Stimulated activated CD8-positive, alpha-beta memory T cell treated with anti-CD3 and anti-CD28 coated beads, Interleukin-7, amount 100 ng/mL, for 4 hours (primary cell): Measurements from ENCODE around the gene FMN1.

Experiments
- DNase-seq, 2 donors: peaks; one replicate each; pipeline ENCODE4 v3.0.0-alpha.2; 2020; ENCODE audit warnings: low read depth in 2 of 2

The FMN1 gene

GRCh38 chr15:33059184-33059583 lies 135.3 kb downstream of the FMN1 start:
- no peak for DNase-seq

- no peak for DNase-seq
Measured at GRCh38 chr15:33057845-33058244, 136.7 kb downstream of the FMN1 start.

GRCh38 chr15:33055962-33056361 lies 138.6 kb downstream of the FMN1 start:
- no peak for DNase-seq

- no peak for DNase-seq
Measured at GRCh38 chr15:33051528-33051927, 143.0 kb downstream of the FMN1 start.

GRCh38 chr15:33048255-33048654 lies 146.3 kb downstream of the FMN1 start:
- DNase-seq, result no peak

- DNase-seq, result no peak
Measured at GRCh38 chr15:33047077-33047476, 147.4 kb downstream of the FMN1 start.

- DNase-seq, result no peak
Measured at GRCh38 chr15:33046329-33046728, 148.2 kb downstream of the FMN1 start.

GRCh38 chr15:33045066-33045810 lies 149.3 kb downstream of the FMN1 start:
- DNase-seq, result no peak

GRCh38 chr15:33044598-33044997 lies 149.9 kb downstream of the FMN1 start:
- DNase-seq, result no peak

- no peak for DNase-seq
Measured at GRCh38 chr15:33043636-33044035, 150.9 kb downstream of the FMN1 start.

GRCh38 chr15:33040496-33040895 lies 154.0 kb downstream of the FMN1 start:
- no peak for DNase-seq

GRCh38 chr15:33034588-33034987 lies 159.9 kb downstream of the FMN1 start:
- no peak for DNase-seq

GRCh38 chr15:33032053-33032452 lies 162.5 kb downstream of the FMN1 start:
- DNase-seq, result no peak

GRCh38 chr15:33031324-33031821 lies 163.1 kb downstream of the FMN1 start:
- DNase-seq, result no peak

- DNase-seq, result no peak
Measured at GRCh38 chr15:33030315-33030714, 164.2 kb downstream of the FMN1 start.

GRCh38 chr15:33029109-33029652 lies 165.3 kb downstream of the FMN1 start:
- no peak for DNase-seq

- no peak for DNase-seq
Measured at GRCh38 chr15:33028495-33028894, 166.0 kb downstream of the FMN1 start.

GRCh38 chr15:33027306-33028035 lies 167.0 kb downstream of the FMN1 start:
- no peak for DNase-seq

- DNase-seq, result no peak
Measured at GRCh38 chr15:33026614-33027013, 167.9 kb downstream of the FMN1 start.

- no peak for DNase-seq
Measured at GRCh38 chr15:33022629-33023028, 171.9 kb downstream of the FMN1 start.

GRCh38 chr15:33021806-33022389 lies 172.6 kb downstream of the FMN1 start:
- DNase-seq, result no peak

GRCh38 chr15:33019354-33019981 lies 175.0 kb downstream of the FMN1 start:
- no peak for DNase-seq
